GM18951 (cell line): ENCODE data around the gene FCN2.

ENCODE experiments used
- POLR2A ChIP-seq: IDR thresholded peaks from 4 replicates; pipeline ENCODE4 v1.6.1; 2011; ENCODE audit warnings: mild to moderate bottlenecking; ENCODE audit not compliant: insufficient read length, insufficient read depth; ENCODE audit errors: extremely low read depth
- in situ Hi-C: fragments of 300-500 bp; cut with MboI; formaldehyde crosslinking; loops from one replicate; pipeline ENCODE4 v1.12.0; 2022; ENCODE audit warnings: low sequenced_read_pairs, mixed read lengths, inconsistent platforms; ENCODE audit not compliant: unreplicated experiment

FCN2 gene

DNA sequence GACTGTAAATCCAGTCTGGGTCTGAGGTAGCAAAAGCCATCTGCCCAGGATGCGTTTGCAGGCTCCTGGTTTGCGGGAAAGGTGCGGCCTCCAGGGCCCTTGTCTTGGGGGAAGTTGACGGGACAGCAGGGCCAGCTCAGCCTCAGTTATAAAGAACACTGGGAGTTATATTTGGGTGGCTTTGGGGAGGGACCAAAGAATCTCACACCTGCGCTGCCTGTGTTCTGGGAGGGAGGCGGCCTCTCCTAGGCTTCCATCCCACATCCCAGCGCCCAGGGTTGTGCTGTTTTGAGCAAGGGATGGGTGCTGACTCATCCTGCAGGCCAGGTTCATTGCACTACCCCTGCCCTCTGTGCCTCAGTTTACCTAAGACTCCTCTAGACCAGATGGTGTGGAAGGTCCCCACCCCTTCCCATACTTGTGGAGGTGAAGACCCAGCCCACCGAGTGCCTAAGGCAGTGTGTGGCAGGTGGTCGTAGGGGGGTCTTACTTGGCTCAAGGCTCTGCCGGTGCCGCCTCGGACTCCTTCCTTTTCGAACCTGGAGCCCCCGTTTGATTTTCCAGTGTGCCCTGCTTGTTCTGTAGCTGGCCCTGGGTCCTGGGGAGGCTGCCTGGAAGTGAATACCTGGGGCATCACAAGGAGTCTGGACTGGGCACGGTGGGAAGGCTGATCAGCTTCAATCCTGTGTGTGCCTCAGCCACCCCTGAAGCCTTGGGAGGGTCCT lies 39.3 kb upstream of the FCN2 start:
- in situ Hi-C loops = no loop called here
- no peak for TF ChIP-seq POLR2A

DNA sequence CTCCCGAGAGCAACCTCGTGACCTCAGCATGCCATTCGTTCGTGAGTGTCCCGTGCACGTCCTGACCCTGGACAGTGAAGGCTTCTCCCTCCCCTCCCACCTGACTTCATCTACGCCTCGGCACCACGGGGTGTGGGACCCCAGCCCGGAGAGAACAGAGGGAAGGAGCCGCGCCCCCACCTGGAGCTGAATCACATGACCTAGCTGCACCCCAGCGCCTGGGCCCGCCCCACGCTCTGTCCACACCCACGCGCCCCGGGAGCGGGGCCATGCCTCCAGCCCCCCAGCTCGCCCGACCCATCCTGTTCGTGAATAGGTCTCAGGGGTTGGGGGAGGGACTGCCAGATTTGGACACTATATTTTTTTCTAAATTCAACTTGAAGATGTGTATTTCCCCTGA lies 38.3 kb upstream of the FCN2 start:
- in situ Hi-C loops = no loop called here
- TF ChIP-seq POLR2A = no peak

DNA sequence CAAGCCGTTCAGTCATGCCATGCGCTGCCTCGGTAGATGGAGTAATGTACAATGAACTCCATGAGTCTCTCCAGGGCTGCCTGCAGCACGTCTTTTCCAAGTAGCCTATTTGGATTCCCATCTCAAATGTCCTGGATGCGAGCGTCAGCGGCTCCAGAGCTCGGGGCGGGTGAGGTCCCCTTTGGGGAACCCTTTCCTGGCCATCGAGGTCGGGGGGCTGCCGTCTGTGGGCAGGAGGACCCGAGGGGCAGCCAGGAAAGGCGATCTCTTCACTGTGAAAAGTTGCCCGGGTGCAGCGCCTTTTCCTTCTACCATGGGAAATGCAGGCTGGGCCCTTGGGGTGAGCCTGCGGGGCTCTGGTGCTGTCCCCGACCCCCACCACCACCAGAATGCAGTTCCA lies 36.9 kb upstream of the FCN2 start:
- in situ Hi-C loops = no loop called here
- no peak for TF ChIP-seq POLR2A

DNA sequence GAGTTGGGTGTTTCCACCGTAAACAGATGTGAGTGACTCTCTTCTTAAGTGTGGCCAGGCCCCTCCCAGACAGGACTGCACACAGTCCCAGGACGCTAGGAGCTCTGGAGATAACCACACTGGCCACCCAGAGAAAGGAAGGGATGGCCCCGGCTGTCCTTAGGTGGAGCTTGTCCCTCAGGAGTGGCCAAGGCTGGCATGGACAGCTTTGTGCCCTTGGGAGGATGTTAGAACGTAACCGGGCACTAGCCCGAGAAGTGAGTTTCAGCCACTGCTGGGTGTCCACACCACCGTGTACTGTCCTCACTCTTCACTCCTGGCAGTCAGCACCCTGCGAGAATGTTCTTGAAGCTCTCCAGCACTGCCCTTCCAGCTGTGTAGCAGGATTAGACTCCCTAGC lies 35.8 kb upstream of the FCN2 start:
- TF ChIP-seq POLR2A = no peak
- in situ Hi-C loops = no loop called here

DNA sequence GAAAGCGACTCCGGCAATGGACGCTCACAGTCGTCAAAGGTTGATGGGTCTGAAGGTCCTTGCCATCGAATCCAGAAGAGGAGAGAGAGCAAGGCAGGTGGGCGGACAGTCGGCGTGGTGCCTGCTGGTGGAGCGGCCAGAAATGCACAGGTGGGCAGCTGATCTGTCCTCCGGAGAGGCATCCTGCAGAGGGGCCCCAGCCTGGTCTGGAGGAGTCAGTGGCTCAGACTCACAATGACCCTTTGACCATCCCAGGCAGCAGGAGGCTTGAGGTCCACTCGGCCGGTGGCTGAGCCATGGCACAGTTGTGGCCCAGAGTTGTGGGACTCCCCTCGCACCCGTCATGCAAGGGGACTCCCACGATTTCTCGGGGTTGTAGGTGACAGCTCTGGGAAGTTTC lies 34.4 kb upstream of the FCN2 start:
- in situ Hi-C loops = no loop called here
- TF ChIP-seq POLR2A = no peak

DNA sequence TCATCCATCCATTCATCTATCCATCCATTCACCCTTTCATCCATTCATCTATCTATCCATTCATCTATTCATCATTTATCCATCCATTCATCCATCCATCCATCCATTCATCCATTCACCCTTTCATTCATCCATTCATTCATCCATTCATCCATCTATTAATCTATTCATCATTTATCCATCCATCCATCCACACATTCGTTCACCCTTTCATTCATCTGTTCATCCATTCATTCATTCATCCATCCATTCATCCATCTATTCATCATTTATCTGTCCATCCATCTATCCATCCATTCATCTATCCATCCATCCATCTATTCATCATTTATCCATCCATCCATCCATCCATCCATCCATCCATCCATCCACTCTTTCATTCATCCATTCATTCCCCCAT lies 33.9 kb upstream of the FCN2 start:
- TF ChIP-seq POLR2A = no peak
- in situ Hi-C loops = no loop called here

DNA sequence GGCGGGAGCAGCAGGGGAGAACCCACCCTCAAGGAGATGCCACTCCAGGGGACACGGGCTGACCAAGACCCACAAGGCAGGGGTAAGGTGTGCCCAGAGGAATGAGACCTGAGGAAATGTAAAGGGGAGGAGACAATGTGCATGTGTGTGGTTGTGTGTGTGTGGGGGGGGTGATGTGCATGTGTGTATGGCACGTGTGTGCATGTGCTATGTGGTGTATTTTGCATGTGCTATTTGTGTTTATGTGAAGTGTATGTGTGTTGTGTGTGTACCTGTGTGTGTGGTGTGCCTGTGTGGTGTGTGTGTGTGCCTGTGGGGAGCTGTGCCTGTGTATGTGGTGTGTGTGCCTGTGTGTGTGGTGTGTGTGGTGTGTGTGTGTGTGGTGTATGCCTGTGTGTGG lies 33.5 kb upstream of the FCN2 start:
- TF ChIP-seq POLR2A = no peak
- in situ Hi-C loops = no loop called here

DNA sequence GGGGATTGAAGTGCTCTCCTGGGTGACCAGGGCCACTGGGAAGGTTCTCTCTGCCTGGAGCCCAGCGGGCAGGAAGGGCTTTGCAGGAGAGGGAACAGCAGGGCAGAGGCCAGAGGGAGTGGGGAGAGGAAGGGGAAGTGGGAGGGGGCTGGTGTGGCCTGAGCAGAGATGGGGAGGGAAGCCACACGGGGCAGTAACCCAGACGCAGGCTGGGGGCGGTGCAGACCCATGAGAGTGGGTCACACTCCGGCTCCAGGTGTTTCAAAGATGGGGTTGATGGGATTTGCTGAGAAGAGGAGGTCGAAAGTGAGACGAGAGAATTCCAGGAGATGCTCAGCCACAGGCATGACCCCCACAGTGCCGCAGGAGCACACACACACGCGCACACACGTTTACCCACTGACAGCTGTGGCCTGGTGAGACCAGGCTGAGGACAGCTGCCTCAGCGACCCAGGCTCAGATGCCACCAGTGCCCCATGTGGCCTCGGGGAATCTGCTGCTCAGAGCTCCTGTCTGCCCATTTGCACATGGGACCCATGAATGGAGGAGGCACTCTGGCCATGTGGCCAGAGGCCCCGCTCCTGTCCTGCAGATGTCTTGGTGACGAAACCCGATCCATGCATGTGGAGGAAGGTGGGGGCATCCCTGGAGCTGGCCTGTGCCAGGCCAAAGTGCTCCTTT lies 32.7 kb upstream of the FCN2 start:
- in situ Hi-C loops = no loop called here
- no peak for TF ChIP-seq POLR2A

DNA sequence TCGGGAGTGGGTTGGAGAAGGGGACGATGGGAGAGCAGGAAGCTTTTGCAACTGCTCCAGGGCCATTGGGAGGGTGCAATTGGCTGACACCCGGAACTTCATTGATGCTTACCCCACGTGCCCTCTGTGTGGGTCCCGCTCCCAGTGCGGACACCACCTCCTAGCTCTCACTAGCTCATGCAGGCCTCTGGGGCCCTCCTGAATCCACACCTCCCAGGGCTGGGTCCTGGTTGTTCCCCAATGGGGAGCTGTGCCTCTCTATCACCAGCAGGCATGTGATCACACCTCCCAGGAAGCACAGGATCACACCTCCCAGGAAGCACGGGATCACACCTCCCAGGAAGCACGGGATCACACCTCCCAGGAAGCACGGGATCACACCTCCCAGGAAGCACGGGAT lies 32.1 kb upstream of the FCN2 start:
- in situ Hi-C loops = no loop called here
- TF ChIP-seq POLR2A = no peak

DNA sequence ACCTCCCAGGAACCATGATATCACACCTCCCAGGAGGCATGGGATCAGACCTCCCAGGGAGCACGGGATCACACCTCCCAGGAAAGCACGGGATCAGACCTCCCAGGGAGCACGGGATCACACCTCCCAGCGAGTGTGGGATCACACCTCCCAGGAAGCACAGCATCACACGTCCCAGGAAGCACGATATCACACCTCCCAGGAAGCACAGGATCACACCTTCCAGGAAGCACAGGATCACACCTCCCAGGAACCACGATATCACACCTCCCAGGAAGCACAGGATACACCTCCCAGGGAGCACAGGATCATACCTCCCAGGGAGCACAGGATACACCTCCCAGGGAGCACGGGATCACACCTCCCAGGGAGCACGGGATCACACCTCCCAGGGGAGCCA lies 30.0 kb upstream of the FCN2 start:
- in situ Hi-C loops = no loop called here
- TF ChIP-seq POLR2A = no peak

DNA sequence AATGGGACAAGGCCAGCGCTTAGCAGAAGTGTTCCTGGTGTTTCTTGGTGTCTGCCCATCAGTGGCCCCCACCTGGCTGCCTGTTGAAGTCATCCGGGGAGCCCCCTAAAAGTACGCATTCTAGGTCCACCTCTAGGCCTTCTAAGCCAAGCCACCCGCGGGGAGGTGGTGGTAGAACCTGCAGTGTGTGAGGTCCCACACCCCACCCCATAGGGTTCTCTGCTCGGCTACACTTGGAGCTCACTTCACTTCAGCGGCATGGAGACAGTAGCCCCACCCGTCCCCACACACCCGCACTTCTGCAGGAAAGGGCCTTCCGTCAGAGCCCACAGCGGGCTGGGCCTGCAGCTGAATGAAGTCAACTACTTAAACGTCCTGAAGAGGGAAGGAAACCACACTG lies 29.6 kb upstream of the FCN2 start:
- in situ Hi-C loops = no loop called here
- TF ChIP-seq POLR2A = no peak

DNA sequence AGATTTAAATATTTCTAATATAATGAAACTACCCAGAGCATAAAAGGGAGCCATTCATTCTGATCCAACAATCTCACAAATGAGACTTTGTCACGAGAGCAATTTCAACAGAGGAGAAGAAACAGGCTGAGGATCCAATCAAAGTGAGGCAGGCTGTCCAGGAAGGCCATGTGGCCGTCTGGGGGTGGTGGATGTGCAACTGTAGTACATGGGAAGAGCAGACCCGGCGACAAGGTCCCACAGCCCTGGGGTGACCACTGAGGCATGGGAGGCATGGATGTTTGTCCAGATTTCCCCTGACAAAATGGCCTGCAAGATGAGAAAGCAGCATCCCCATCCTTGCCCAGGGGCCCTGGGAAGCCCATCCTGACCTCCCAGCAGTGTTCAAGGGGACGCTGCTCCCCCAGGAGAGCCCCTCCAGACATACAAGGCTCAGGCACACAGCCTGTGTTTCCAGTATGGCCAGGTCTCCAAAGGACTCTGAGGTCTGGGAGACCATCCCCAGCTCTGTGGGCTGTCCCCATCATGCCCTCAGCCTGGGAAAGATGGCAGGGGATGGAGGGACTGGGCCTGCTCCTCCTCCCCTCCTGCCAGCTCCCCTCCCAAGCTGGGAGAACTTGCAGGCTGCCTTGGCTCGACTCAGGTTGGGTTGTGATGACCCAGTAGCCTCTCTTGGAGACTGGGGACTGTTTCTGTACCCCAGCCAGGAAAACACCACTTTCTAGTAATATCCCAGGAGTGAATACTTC lies 27.5 kb upstream of the FCN2 start:
- in situ Hi-C loops = no loop called here
- no peak for TF ChIP-seq POLR2A

DNA sequence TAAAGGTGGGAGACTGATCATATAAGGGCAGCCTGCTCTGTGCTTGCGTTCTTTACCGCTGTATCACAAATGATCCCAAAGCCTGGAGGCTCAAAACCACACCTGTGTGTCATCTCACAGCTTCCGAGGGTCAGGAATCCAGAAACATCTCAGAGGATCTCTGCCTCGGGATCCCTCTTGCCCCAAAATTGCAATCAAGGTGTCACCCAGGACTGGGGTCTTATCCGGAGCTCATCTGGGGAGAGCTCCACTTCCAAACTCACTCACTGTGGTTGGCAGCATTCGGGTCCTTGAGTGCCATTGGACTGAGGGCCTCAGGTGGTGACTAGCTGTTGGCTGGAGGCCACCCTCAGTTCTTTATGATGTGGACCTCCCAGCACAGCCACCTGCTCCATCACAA lies 26.7 kb upstream of the FCN2 start:
- no peak for TF ChIP-seq POLR2A
- in situ Hi-C loops = no loop called here

DNA sequence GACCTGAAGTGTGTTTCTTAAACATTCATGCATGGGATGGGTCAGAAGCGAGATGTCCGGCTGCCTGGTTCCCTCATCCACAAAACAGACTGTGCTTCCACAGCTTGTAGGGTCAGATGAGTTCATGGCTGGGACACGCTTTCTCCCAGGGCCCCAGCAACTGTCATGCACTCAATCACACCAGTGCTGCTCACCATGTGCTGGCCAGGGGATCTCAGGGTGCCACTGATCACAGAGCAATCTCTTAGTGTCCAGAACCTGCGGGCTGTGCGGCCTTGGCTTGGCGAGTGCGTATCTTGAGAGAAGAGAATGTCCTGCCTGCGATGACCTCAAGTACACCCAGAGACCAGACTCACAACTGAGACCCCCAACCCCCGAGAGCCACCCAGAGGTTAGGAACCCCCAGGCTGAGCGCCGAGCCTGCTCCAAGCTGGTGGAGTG lies 26.0 kb upstream of the FCN2 start:
- no peak for TF ChIP-seq POLR2A
- in situ Hi-C loops = no loop called here
